GM19463 (cell line): Measurements from ENCODE around the gene TMIE.
"Not testable (repeated sequence)": the region's sequence is repeated elsewhere in the genome, so short reads cannot be mapped to it uniquely, and the experiment has no call there.

ENCODE experiments used
- ATAC-seq: cut with Tn5 transposase; IDR thresholded peaks from one replicate; pipeline ENCODE4 v1.9.1; 2021; ENCODE audit warnings: mild to moderate bottlenecking, moderate library complexity; ENCODE audit not compliant: unreplicated experiment

The TMIE gene

GRCh38 chr3:46682974-46683373 lies 18.2 kb upstream of the TMIE start:
- ATAC-seq = no peak

- ATAC-seq = no peak
Observed at GRCh38 chr3:46684891-46685290, 16.3 kb upstream of the TMIE start.

GRCh38 chr3:46685446-46685845 lies 15.7 kb upstream of the TMIE start:
- ATAC-seq = no peak

- no peak for ATAC-seq
Observed at GRCh38 chr3:46690798-46691197, 10.4 kb upstream of the TMIE start.

GRCh38 chr3:46692566-46692990 lies 8.6 kb upstream of the TMIE start:
- no peak for ATAC-seq

GRCh38 chr3:46693038-46693891 lies 7.9 kb upstream of the TMIE start, which contains the start of gene ALS2CL:
Gene ALS2CL (minus strand): TSS chr3:46693679. CDS start chr3:46689440, 4,239 bp downstream.
- no peak for ATAC-seq

- ATAC-seq = no peak
Observed at GRCh38 chr3:46693892-46694226, 7.3 kb upstream of the TMIE start.

GRCh38 chr3:46694520-46694919 lies 6.7 kb upstream of the TMIE start:
- ATAC-seq = no peak

- ATAC-seq = no peak
Observed at GRCh38 chr3:46695177-46695961, 5.8 kb upstream of the TMIE start.

GRCh38 chr3:46695962-46696894 lies 5.0 kb upstream of the TMIE start:
- ATAC-seq = no peak

- ATAC-seq = no peak
Observed at GRCh38 chr3:46699676-46700523, 1.3 kb upstream of the TMIE start.

- ATAC-seq = no peak
Observed at GRCh38 chr3:46700772-46701171, 420 bp upstream of the TMIE start.

GRCh38 chr3:46702246-46703012 lies 1.2 kb downstream of the TMIE start:
- ATAC-seq = no peak

- no peak for ATAC-seq
Observed at GRCh38 chr3:46703013-46703520, 1.9 kb downstream of the TMIE start.

- ATAC-seq = not testable (repeated sequence)
Observed at GRCh38 chr3:46704346-46704745, 3.2 kb downstream of the TMIE start.

- ATAC-seq = no peak
Observed at GRCh38 chr3:46705022-46705530, 3.9 kb downstream of the TMIE start.

- ATAC-seq = no peak
Observed at GRCh38 chr3:46705751-46706552, 4.8 kb downstream of the TMIE start.
